Measurements from ENCODE around the gene CACNA1D. TPM values are rescaled to one million over a fixed set of nuclear protein-coding genes. Genes with fewer than 3 reads are reported as not detected.
A peak's percentile ranks its signal among the peaks of the same experiment; 100 is the strongest.

CACNA1D gene
- total RNA-seq, 4 donors from 2014 or later, result 0.75 to 2.5 (median 1.2) TPM

- TF ChIP-seq, protein P1, sequence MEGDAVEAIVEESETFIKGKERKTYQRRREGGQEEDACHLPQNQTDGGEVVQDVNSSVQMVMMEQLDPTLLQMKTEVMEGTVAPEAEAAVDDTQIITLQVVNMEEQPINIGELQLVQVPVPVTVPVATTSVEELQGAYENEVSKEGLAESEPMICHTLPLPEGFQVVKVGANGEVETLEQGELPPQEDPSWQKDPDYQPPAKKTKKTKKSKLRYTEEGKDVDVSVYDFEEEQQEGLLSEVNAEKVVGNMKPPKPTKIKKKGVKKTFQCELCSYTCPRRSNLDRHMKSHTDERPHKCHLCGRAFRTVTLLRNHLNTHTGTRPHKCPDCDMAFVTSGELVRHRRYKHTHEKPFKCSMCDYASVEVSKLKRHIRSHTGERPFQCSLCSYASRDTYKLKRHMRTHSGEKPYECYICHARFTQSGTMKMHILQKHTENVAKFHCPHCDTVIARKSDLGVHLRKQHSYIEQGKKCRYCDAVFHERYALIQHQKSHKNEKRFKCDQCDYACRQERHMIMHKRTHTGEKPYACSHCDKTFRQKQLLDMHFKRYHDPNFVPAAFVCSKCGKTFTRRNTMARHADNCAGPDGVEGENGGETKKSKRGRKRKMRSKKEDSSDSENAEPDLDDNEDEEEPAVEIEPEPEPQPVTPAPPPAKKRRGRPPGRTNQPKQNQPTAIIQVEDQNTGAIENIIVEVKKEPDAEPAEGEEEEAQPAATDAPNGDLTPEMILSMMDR (IDR thresholded peaks at IDR 0.05), result no peak
- TF ChIP-seq POLR2A (IDR thresholded peaks at IDR 0.05; ENCODE audit: low read depth), result no peak
- TF ChIP-seq POLR2AphosphoS5 (IDR thresholded peaks at IDR 0.05), result no peak
- TF ChIP-seq EP300 (IDR thresholded peaks at IDR 0.05), result no peak
- H3K27ac ChIP-seq (replicated peaks in 1 of 4), result no peak overlapping the region
- H3K9me3 ChIP-seq, result no peaks in the 10 kb centered on the region
- H3K4me3 ChIP-seq, result no peak overlapping the region
- H3K36me3 ChIP-seq, result no peaks in the 10 kb centered on the region
- peak; percentile 70 for DNase-seq (ENCODE audit: extremely low spot score)
- H3K27me3 ChIP-seq, result no peaks in the 10 kb centered on the region
- no peaks in the 10 kb centered on the region for H3K4me1 ChIP-seq
- WGBS, result 77% methylated on average over 10 of the region's 10 CpGs
- intact Hi-C loops (cut with DNase I), result no loop called here
Observed at GRCh38 chr3:53624061-53624857, 129.8 kb downstream of the CACNA1D start.

GRCh38 chr3:53626876-53627275, 132.5 kb downstream of the CACNA1D start:
- intact Hi-C loops (cut with DNase I), result no loop called here
- peak; percentile 31 for DNase-seq (ENCODE audit: extremely low spot score)
- H3K4me1 ChIP-seq, result no peaks in the 10 kb centered on the region
- no peaks in the 10 kb centered on the region for H3K27me3 ChIP-seq
- peaks cover 0 to 3% (median 0%) of the 10 kb centered on the region in 4 donors for H3K9me3 ChIP-seq
- no peak overlapping the region for H3K4me3 ChIP-seq
- H3K36me3 ChIP-seq, result no peaks in the 10 kb centered on the region
- H3K27ac ChIP-seq (replicated peaks in 1 of 4), result no peak overlapping the region
- WGBS, result 89% methylated on average over 3 of the region's 3 CpGs
- TF ChIP-seq POLR2A (IDR thresholded peaks at IDR 0.05; ENCODE audit: low read depth), result no peak
- TF ChIP-seq, protein P1 (IDR thresholded peaks at IDR 0.05), result no peak
- no peak for TF ChIP-seq EP300 (IDR thresholded peaks at IDR 0.05)
- no peak for TF ChIP-seq POLR2AphosphoS5 (IDR thresholded peaks at IDR 0.05)

GRCh38 chr3:53628536-53629401, 134.4 kb downstream of the CACNA1D start:
- peak; percentile 87 for DNase-seq (ENCODE audit: extremely low spot score)
- Histone ChIP-seq H3K27ac (replicated peaks in 1 of 4) (no peak overlapping the region), H3K27me3 (no peaks in the 10 kb centered on the region), H3K36me3 (no peaks in the 10 kb centered on the region), H3K4me3 (no peak overlapping the region), H3K9me3 (peaks cover 0 to 9% (median 0%) of the 10 kb centered on the region in 4 donors), H3K4me1 (no peaks in the 10 kb centered on the region)
- WGBS, result 71% methylated on average over 10 of the region's 10 CpGs
- intact Hi-C loops (cut with DNase I), result no loop called here
- TF ChIP-seq POLR2AphosphoS5 (IDR thresholded peaks at IDR 0.05) (no peak), POLR2A (IDR thresholded peaks at IDR 0.05; ENCODE audit: low read depth) (no peak), EP300 (IDR thresholded peaks at IDR 0.05) (no peak)
- TF ChIP-seq, protein P1 (IDR thresholded peaks at IDR 0.05), result no peak

DNA sequence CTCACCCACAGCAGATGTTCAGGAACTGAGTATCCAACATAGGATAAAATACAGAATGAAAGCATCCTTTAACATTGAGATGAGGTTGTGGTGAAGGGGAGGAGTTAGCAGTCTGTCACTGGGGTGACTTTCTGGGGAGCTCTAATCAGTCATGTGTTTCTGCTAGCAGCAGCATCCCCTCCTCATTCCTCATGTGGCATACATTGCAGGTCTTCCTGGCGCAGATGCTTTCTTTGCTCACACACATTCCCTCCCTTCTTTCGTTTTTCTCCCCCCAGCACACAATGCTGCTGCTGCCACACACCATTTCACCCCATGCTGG, 135.0 kb downstream of the CACNA1D start:
- Histone ChIP-seq H3K9me3 (peaks cover 0 to 9% (median 0%) of the 10 kb centered on the region in 4 donors), H3K27ac (replicated peaks in 1 of 4) (no peak overlapping the region), H3K36me3 (no peaks in the 10 kb centered on the region), H3K4me1 (no peaks in the 10 kb centered on the region), H3K27me3 (no peaks in the 10 kb centered on the region), H3K4me3 (no peak overlapping the region)
- TF ChIP-seq EP300 (IDR thresholded peaks at IDR 0.05) (no peak), POLR2A (IDR thresholded peaks at IDR 0.05; ENCODE audit: low read depth) (no peak), POLR2AphosphoS5 (IDR thresholded peaks at IDR 0.05) (no peak)
- TF ChIP-seq, protein P1 (IDR thresholded peaks at IDR 0.05), result no peak
- intact Hi-C loops (cut with DNase I), result no loop called here
- WGBS, result 53% methylated on average over 2 of the region's 2 CpGs
- no peak for DNase-seq (ENCODE audit: extremely low spot score)

Measured in esophagus muscularis mucosa (tissue), 4 donors.